Measurements from ENCODE around the gene DUSP5.

The DUSP5 gene

DNA sequence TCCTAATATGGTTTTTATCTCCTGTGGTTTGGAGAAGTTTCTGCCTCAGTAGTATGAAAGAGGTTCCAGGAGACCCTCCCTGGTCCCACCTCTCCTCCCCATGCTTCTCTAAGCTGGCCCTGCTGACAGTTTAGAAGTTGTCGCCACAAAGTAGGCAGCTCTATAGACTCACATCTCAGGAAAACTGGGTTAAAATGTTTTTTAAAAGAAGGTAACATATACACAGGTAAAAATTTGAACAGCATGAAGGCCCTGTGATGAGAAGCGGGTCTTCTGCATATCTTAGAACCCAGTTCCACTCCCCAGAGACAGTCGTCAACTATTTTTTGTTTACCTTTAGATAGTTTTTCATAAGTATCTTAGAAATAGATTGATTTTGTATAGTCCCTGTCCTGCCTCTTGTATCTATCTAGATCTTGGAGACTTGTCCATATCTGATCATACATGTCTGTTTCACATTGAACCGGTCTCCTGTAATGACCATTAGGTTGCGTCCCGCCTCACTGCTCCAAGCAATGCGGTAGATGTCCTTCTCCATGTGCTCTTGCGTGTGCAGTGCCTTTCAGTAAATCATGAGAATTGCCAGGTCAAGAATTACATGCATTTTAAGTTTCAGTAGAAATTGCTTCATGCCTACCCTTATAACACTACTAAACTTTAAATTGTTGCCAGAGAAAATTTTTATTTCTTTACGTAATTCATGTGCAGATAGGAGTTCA lies 2.2 kb downstream of the DUSP5 start:
- DNase-seq, result no peak

DNA sequence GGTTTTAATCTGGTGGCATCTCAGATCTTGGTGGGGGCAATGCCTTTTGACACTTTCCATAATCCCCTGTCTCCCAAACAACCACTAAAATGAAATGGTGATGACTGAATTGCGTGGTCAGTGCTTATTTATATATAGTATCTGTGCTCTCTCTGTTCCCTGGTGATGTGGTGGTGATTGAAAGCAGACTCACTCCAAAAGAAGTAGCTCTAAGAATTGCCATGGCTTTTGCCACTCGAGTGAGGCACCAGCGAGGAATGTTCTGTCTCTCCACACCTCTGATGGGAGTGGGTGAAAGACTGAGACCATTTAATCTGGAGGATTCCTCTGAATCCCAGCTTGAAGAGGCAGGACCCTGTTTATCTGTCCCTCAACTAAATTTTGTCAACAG lies 2.8 kb downstream of the DUSP5 start:
- DNase-seq, result peak in 1 of 58 donors; percentile 17

DNA sequence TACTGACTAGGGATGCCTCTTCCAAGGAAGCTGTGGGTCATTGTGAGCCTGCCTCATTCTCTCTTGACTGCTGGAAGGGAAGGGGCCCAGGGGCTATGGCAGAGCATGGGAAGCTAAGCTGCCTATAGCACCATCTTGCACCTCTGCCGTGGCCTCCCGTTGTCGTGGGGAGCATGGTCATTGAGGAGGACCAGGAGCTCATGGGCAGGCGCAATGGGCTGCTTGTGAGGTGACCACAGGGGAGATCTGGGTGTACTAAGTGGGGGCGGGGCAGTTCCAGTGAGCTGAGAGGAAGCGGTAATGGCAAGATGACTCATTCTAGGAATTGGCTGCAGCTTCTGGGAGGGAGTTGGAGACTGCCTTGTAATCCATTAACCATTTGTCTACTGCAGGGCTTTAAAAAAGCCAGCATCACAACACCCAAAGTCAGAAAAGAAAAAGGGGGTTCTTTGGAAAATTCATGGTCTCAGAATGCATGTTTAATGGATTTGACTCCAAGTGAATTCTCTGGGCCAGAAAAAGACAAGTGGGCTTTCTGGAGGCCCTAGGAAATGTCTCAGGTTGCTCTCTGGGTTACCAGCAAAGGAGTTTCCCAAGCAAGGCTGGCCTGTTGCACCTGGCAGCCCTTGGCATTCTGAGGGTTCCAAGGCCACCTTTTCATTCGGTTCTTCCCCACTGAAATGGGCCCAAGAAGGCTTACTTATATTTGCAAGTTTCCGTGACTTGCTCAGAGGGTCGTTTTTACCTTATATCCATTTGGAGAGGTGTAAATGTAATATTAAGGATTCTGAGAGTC lies 3.6 kb downstream of the DUSP5 start:
- peak in 51 of 58 donors; percentile 12 to 81 (median 42) for DNase-seq

DNA sequence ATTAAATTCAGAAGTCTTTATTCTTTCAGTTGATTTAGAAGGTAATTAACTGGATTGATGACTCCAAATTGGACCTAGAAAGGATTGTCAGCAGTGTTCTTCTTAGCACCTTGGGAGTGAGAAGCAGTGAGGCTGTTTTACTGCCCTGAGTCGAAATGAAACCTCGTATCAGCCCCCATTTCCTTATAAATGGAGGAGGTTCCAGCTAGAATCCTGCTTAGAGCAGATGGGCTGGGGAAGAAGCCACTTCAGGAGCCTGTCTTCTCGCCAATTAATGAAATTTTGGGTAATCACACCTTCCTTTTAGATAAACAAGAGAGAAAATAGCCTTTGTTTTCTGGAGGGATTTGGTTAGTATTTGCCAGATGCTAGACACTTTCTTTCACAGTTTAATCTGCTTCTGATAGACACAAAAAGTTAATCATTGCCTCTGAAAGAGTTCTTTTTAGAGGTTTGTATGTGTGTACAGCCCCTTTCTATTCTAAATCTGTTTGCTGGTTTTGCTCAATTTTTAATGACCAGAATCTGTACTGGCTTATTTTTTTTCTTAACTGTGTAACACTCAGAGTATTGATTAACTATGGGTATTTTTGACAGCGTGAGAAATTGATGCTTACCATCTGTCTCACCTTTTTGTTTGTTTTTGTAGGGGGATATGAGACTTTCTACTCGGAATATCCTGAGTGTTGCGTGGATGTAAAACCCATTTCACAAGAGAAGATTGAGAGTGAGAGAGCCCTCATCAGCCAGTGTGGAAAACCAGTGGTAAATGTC lies 4.6 kb downstream of the DUSP5 start:
- no peak for DNase-seq

DNA sequence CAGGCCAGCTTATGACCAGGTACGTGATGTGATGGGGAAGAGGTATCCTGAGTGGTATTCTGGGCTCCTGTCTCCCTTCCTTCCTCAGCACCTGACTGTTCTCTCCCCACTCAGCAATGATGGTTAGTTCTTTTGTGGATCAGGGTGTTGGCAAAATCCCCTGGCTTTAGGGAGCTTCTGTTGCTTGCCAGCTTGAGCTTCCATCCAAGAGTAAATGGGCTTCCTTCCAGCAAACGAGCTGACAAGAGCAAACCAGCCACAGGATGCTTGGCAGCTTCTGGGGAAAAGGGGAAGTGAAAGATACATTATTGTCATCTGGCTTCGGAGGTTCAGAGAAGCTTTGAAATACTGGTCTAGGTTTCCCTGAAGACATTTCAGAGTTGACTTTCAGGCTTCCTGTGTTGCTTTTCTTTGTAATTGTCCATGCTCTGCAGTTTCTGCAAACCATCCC lies 5.2 kb downstream of the DUSP5 start:
- peak in 45 of 58 donors; percentile 16 to 88 (median 51) for DNase-seq

DNA sequence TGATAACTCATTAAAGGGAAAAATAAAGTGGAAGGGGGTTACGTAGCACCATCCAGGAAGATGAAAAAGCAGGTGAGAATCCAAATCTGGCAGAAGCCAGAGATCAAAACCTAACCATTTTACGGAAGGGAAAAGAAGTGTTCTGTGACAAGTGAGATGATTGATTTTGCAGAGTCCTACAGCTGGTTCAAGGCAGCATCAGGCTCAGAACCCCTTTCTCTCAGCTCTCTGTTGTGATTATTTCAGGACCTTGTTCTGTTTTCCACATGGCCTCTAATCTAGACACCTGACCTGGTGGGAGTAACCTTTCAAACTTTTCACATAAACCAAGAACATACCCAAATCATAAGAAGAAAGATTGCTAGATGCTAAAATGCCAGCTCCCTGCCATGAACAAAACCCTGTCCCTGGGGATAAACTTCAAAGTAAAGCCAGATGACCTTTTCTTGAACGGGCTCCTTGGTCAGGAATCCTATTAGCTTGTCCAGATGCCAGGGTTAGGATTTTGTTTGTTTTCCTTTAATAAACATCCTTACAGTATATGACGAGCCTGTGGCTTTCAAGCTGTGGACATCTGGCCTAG lies 5.9 kb downstream of the DUSP5 start:
- no peak for DNase-seq

DNA sequence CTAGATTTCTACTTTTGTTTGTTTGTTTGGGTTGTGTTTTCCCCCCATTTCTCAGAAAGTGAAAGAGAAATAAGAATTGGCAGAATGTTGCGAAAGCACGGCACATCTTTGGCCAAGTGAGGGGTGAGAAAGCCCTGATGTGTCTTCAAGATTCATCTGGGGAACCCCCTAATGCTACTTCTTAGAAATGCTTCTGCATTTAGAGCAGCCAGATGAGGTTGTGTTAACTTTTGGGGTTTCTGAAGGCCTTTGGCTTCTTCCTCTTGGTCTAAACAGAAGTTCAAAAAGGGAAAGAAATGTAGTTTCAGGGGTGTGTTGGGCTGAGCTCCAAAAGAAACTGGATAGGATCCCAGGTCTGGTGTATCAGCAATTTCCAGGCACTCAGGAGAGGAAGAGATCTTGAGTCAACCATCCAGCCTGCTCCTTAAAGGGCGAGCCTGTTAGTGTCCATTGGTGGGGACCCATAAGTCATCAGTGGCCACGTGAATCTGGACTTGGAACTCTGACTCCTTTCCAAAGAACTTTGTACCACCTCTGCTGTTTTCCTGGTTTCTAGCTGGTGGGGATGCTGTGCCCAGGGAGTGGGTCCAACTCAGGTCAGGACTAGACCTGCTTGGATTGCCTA lies 6.5 kb downstream of the DUSP5 start:
- peak in 13 of 58 donors; percentile 6 to 53 (median 23) for DNase-seq

DNA sequence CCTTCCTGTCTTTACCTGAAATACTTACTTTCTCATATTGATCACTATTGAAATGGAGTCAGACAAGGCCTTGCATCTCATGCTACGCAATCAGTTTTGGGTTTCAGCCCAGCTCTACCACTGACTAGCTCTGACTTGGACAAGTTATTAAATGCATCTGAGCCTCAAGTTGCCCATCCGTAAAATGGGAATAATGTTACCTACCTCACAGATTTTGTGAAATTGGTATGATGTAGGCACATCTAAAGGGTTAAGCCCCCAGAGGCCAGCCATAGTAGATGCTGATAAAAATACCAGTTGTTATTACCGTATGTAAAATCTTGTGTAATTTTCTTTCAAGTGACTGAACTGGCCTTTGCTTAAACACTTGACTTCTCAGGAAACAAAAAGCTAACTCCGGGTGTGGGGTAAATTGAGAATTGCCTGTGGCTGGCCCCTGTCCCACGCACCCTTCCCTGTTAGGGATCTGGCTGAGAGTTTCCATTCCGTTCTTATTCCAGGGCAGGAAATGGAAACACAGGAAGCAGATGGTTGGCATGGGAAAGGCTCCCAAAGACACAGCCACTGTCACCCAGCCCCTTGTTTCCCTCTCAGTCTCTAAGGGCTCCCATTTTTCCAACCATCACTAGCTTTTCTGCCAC lies 7.5 kb downstream of the DUSP5 start:
- no peak for DNase-seq

DNA sequence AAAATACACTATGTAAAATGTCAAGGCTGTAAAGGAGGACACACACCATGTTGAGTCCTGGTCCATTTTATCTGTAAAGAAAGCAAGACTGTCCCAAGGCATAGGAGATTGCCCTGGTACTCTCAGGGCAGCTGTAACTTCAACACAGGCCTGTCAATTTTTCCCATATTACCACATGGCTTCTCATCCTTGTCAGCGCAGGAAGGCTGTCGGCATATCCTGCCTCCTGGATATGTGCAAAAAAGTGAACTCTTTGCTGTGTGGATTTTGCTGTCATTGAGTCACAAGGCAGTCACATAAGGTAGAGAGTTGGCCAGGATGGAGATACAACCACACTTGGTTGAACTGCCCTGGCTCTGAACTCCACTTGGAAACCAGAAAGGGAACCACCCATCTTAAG lies 8.7 kb downstream of the DUSP5 start:
- DNase-seq, result no peak

DNA sequence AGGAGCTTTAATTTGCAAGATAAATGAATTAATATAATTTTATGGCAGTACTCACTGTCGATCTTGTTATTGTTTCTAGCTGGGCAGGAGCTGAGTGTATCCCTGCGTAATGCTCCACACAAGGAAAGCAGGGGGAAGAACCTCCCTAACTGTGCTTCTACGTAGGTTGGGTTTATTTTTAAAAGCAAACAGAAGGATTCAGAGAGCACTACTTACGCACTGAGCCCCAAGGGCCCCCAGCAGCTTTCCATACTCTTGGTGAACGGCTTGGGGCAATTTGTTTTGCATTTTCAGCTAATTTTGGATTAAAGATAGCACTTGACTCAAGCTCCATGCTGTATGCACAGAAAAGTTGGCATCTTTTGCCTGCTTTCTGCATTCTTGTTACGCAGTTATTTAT lies 9.6 kb downstream of the DUSP5 start:
- DNase-seq, result no peak

DNA sequence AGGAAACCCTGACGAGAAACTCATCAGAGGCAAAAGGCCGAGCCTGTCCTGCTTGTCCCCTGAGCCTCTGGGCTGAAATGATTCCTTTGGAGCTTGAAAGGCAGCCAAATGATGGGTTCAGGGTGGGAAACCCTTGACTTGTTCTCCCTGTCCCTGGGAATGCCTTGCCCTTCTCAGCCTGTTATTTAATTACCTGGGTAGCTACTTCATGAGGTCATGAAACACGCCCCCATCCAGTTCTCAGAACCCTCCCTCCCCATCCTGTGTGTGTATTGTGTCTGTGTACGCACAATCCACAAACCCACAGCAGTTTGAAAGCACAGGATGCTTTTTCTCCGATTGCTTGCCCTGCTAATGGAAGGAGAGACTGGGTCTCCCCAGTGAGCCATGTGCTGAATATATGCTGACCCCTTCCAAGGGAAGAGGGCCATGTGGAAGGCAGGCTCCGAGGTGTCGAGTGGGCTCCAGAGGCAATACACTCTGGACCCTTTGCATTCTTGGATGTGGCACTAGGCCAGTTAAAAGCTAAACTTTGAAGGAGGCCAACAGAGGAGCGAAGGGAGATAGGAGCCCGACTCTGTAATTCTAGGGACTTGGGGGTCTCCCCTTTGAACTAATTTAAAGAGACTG lies 10.6 kb downstream of the DUSP5 start:
- no peak for DNase-seq

DNA sequence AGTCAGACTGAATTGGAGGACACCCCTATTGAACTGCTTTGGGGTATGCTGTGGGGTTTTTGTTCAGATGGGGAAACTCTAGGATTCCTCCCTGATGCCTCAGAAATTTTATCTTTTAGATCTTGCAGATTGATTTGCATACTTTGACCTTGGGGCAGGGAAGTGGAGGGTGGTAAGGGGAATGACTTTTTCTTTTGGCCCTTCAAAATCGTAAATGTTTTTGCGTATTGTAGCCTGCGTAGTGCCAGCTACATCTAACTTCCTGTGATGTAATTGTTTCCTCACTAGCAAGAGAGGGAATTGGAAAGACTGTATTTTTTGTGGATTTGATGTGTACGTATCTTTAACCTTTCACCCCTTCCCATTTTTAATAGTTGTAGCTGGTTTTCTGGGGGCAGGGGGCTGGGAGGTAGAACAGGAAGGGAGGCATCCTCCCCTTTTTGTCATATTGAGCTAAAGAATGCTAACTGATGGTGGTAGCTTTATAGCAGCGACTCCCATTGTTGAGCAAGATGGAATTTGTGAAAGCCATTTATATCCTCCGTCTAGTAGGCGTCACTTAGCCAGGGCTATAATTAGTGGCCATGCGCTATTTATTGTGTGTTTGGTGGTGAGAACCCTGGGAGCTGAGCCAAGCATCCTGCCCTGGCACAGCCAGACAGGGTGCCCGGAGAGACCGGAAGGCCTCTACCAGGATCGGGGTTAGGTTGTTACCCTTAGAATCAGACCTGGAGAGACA lies 11.3 kb downstream of the DUSP5 start:
- no peak for DNase-seq

DNA sequence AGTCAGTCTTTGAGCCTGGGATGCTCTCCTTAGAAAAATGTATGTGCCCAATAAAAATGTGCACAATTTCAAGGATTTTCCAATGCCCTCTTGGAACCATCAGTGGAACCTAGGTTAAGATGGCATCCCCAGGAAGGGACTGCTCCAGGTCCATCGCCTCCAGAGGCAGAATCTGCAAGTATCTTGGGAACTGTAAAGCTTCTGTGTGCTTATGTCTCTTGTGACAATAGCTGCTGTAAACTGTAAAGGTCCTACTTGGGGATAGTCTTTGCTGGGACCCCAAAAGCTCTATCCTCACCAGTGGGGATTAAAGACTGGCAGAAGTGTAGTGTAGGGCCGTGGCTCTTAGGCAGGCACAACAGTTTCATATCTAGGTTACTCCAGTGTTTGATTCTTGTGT lies 11.9 kb downstream of the DUSP5 start:
- no peak for DNase-seq

DNA sequence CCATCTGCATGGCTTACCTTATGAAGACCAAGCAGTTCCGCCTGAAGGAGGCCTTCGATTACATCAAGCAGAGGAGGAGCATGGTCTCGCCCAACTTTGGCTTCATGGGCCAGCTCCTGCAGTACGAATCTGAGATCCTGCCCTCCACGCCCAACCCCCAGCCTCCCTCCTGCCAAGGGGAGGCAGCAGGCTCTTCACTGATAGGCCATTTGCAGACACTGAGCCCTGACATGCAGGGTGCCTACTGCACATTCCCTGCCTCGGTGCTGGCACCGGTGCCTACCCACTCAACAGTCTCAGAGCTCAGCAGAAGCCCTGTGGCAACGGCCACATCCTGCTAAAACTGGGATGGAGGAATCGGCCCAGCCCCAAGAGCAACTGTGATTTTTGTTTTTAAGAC lies 12.4 kb downstream of the DUSP5 start:
- DNase-seq, result no peak

DNA sequence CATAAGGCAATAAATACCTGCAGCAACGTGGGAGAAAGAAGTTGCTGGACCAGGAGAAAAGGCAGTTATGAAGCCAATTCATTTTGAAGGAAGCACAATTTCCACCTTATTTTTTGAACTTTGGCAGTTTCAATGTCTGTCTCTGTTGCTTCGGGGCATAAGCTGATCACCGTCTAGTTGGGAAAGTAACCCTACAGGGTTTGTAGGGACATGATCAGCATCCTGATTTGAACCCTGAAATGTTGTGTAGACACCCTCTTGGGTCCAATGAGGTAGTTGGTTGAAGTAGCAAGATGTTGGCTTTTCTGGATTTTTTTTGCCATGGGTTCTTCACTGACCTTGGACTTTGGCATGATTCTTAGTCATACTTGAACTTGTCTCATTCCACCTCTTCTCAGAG lies 13.0 kb downstream of the DUSP5 start:
- no peak for DNase-seq

DNA sequence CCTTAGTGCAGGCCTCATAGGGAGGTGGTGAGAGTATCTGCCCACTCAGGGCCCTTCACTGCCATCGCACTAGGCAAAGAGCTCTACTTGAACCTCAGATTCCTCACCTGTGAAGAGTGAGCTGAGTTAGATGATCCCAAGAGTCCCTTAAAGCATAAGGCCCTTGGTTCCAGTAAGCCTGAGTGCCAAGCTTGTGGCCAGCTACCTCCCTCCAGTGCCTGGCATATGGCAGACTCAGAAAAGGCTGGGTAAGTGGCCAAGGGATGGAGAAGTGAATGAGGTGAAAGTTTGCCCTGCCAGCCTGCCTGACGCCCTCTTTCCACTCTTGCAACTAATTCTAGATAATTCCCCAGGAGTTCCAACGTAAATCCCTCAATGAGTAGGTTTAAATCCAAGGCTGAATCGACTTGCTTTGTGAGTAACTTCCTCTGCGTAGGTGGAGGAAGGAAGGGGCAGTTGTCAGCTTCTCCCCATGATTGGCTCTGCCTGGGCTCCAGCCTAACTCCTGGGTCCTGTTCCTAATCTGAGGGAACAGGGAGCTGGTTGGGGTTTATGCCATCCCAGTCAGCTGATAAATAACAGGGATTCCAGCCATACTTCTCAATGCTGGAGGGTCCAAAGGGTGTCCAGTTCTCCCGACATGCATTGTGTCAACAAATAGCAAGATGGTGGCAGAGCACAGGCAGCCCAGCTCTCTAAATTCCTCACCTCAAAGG lies 14.2 kb downstream of the DUSP5 start:
- no peak for DNase-seq

DNA sequence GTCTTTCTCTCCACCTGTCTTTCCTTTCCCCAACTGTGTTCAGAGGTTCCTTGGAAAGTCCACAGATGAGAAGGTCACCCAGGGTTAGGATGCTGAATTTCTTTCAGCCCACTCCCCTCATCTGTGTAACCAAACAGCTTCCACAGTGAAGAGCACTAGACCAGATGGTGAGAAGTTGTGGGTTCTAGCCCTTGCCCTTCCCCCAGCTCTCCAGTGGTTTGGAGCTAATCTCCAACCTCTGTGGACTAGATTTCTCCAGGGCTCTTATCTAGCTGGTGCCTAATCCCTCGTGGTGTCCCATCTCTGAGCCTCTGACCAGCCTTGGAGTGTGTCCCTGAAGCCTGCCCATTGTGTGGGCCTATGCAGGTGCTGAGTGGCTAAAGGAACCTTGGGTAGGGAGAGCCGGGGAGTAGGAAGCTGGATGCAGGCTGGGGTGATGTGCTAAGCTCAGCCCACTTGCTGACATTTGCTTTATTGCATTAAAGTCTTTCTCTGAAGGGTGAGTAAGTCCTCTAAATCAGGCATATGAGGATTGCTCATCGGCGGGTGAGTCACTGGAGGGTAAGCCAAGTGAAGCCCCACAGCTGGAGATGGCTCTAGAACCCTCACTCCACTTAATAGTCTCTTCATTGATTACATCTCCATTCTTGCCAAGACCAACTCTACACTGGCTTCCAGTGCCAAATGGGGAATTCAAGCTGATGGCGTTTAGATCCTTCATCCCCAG lies 14.9 kb downstream of the DUSP5 start:
- DNase-seq, result peak in 2 of 58 donors; percentile 19 to 22

DNA sequence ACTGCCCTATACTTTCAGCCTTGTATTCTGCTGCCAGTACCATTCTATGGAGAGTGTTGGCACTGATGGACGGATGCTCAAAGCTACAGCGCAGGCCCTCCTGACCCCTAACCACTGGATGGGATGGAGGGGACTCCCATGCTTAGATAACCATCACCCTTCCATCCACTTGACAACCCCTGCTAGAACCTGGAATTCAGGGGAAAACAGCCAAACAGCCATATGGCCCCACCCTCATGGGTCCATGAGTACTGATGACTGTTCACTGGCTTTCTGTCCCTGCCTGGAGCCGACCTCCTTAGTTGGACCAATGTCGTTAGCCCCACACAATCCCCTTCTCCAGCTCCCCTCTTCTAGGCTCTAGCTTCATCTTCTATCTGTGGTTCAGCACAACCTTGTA lies 16.2 kb downstream of the DUSP5 start:
- DNase-seq, result no peak

Data from anterior cingulate cortex (tissue), 58 donors.